PFSK-1 (cell line): Measurements from ENCODE around the gene SYMPK.

Experiments used
- POLR2AphosphoS5 ChIP-seq: IDR thresholded peaks from 2 replicates; pipeline ENCODE4 v1.6.1; 2012; ENCODE audit warnings: low read depth, mild to moderate bottlenecking, control low read depth, low read length, moderate library complexity
- REST ChIP-seq, 2 experiments: IDR thresholded peaks; 2 replicates each; pipeline versions ENCODE4 v1.6.1 to v1.8.0; 2011 to 2012; ENCODE audit warnings: low read depth in 2 of 2, low read length in 2 of 2, control low read depth in 1 of 2, inconsistent platforms in 1 of 2, mild to moderate bottlenecking in 1 of 2, moderate library complexity in 1 of 2; ENCODE audit not compliant: insufficient read depth in 1 of 2

DNA sequence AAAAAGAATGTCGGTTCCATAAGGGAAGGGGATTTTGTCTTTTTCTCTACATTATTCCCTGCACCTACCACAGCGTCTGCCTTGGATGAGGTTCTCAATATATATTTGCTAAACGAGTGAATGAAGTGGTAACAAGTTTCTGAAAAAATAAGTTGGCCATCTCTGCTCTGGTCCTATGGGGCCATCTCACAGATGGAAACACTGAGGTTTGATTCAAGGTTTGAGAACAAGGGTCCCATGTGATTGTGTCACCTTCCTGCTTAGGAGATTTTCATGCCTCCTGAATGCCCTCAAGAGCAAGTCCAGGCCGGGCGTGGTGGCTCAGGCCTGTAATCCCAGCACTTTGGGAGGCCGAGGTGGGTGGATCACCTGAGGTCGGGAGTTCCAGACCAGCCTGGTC lies 36.3 kb upstream of the SYMPK start:
- no peak for TF ChIP-seq POLR2AphosphoS5
- TF ChIP-seq REST (IDR thresholded peaks at IDR 0.05; ENCODE audit: insufficient read depth in 1 of 2, low read depth in 2 of 2, low read length in 2 of 2) = no peak
